OCI-LY1 (cell line): Measurements from ENCODE around the gene YWHAH.

ENCODE experiments used
- CTCF ChIP-seq: fragments of 200-600 bp; sonication (generic), shearing (Covaris generic); IDR thresholded peaks from 2 replicates; pipeline ENCODE4 v1.5.1; 2017; ENCODE audit warnings: mild to moderate bottlenecking, antibody characterized with exemption, low read length, moderate library complexity, mixed read lengths
- EZH2 ChIP-seq: fragments of 200-600 bp; sonication (generic), shearing (Covaris generic); IDR thresholded peaks from 2 replicates; pipeline ENCODE4 v1.8.0; 2017; ENCODE audit warnings: borderline replicate concordance, mixed run types, mild to moderate bottlenecking, antibody characterized with exemption, low read length, moderate library complexity, mixed read lengths

- TF ChIP-seq CTCF (no peak), EZH2 (no peak)
Observed at GRCh38 chr22:31973739-31974138, 29.4 kb downstream of the YWHAH start.
